NB4 (cell line): ENCODE measurements around the gene GARRE1.

Experiments
- TF ChIP-seq, protein P1 (sequence below): IDR thresholded peaks from one replicate; pipeline ENCODE4 v1.5.1; 2012; ENCODE audit warnings: low read depth, low read length
- TF ChIP-seq, protein P2 (sequence below): IDR thresholded peaks from 2 replicates; pipeline ENCODE4 v1.6.1; 2011; ENCODE audit warnings: low read depth, low read length

- TF ChIP-seq, protein P1, sequence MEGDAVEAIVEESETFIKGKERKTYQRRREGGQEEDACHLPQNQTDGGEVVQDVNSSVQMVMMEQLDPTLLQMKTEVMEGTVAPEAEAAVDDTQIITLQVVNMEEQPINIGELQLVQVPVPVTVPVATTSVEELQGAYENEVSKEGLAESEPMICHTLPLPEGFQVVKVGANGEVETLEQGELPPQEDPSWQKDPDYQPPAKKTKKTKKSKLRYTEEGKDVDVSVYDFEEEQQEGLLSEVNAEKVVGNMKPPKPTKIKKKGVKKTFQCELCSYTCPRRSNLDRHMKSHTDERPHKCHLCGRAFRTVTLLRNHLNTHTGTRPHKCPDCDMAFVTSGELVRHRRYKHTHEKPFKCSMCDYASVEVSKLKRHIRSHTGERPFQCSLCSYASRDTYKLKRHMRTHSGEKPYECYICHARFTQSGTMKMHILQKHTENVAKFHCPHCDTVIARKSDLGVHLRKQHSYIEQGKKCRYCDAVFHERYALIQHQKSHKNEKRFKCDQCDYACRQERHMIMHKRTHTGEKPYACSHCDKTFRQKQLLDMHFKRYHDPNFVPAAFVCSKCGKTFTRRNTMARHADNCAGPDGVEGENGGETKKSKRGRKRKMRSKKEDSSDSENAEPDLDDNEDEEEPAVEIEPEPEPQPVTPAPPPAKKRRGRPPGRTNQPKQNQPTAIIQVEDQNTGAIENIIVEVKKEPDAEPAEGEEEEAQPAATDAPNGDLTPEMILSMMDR: no peak
- TF ChIP-seq, protein P2, sequence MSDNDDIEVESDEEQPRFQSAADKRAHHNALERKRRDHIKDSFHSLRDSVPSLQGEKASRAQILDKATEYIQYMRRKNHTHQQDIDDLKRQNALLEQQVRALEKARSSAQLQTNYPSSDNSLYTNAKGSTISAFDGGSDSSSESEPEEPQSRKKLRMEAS: no peak
These were observed 40.7 kb downstream of the GARRE1 start for GRCh38 chr19:34295103-34295502.
